HG03097 (cell line): ENCODE measurements around the gene RSF1.

Source experiments
- ATAC-seq: cut with Tn5 transposase; IDR thresholded peaks from one replicate; pipeline ENCODE4 v1.9.1; 2021; ENCODE audit not compliant: unreplicated experiment, low FRiP score

The RSF1 gene

GRCh38 chr11:77814848-77815247 lies 5.7 kb downstream of the RSF1 start:
- ATAC-seq, result no peak

GRCh38 chr11:77813256-77813655 lies 7.3 kb downstream of the RSF1 start:
- no peak for ATAC-seq

GRCh38 chr11:77806993-77807392 lies 13.5 kb downstream of the RSF1 start:
- no peak for ATAC-seq

- no peak for ATAC-seq
These were observed 14.1 kb downstream of the RSF1 start for GRCh38 chr11:77806415-77806814.

- no peak for ATAC-seq
These were observed 19.0 kb downstream of the RSF1 start for GRCh38 chr11:77801477-77801876.

GRCh38 chr11:77800449-77800848 lies 20.1 kb downstream of the RSF1 start:
- ATAC-seq, result no peak

- no peak for ATAC-seq
These were observed 21.2 kb downstream of the RSF1 start for GRCh38 chr11:77799338-77799737.

GRCh38 chr11:77793972-77794371 lies 26.6 kb downstream of the RSF1 start:
- ATAC-seq, result no peak

- no peak for ATAC-seq
These were observed 29.2 kb downstream of the RSF1 start for GRCh38 chr11:77791301-77791700.

GRCh38 chr11:77789731-77790476 lies 30.6 kb downstream of the RSF1 start:
- ATAC-seq, result no peak

- no peak for ATAC-seq
These were observed 31.3 kb downstream of the RSF1 start for GRCh38 chr11:77789061-77789730.

GRCh38 chr11:77784572-77784971 lies 36.0 kb downstream of the RSF1 start:
- ATAC-seq, result no peak

- no peak for ATAC-seq
These were observed 37.5 kb downstream of the RSF1 start for GRCh38 chr11:77783025-77783424.

GRCh38 chr11:77779935-77780334 lies 40.6 kb downstream of the RSF1 start:
- no peak for ATAC-seq

- ATAC-seq, result no peak
These were observed 42.0 kb downstream of the RSF1 start for GRCh38 chr11:77778549-77778948.

- ATAC-seq, result no peak
These were observed 42.4 kb downstream of the RSF1 start for GRCh38 chr11:77778118-77778517.

- no peak for ATAC-seq
These were observed 44.1 kb downstream of the RSF1 start for GRCh38 chr11:77776455-77776854.

GRCh38 chr11:77775936-77776335 lies 44.6 kb downstream of the RSF1 start:
- no peak for ATAC-seq

- no peak for ATAC-seq
These were observed 49.4 kb downstream of the RSF1 start for GRCh38 chr11:77771135-77771534.

- ATAC-seq, result no peak
These were observed 49.9 kb downstream of the RSF1 start for GRCh38 chr11:77770629-77771028.

- no peak for ATAC-seq
These were observed 58.1 kb downstream of the RSF1 start for GRCh38 chr11:77762426-77762825.

GRCh38 chr11:77761491-77761890 lies 59.0 kb downstream of the RSF1 start:
- ATAC-seq, result no peak
